Lower leg skin (tissue), 4 donors: ENCODE measurements around the gene ARIH2. TPM values are rescaled to one million over a fixed set of nuclear protein-coding genes. Genes with fewer than 3 reads are reported as not detected.

Experiments used
- DNase-seq, 2 donors: peaks; one replicate each; pipeline ENCODE4 v3.0.0-alpha.2; 2019; ENCODE audit warnings: low spot score in 2 of 2
- H3K4me3 ChIP-seq: fragments of 200-600 bp; sonication (generic); 2 replicates; pipeline ENCODE4 v1.5.1; 2017; ENCODE audit warnings: mild to moderate bottlenecking, low read depth; ENCODE audit not compliant: poor library complexity, severe bottlenecking
- POLR2A ChIP-seq, 2 donors: fragments of 450-650 bp; IDR thresholded peaks; one replicate each; pipeline ENCODE4 v1.6.1; 2016 to 2017; ENCODE audit warnings: antibody characterized with exemption in 2 of 2, mild to moderate bottlenecking in 1 of 2, moderate library complexity in 1 of 2
- WGBS, 2 donors: methylation state at CpG; one replicate each; pipeline ENCODE4 v1.1.5; 2018; 5-methylcytosine and 5-hydroxymethylcytosine counted together
- intact Hi-C: fragments of 100-400 bp; cut with DNase I; formaldehyde crosslinking; loops from one replicate; pipeline ENCODE4 v1.15.0; 2023; ENCODE audit warnings: low total_unique reads
- total RNA-seq, 4 donors: library from RNA; depleted of rRNA; stranded (reverse); fragments of >200 nt; gene quantifications; one replicate each; pipeline ENCODE4 v1.1.0, GENCODE V29; 2016
- TF ChIP-seq, protein P1 (sequence below), 3 donors: fragments of 450-650 bp; IDR thresholded peaks; one replicate each; pipeline ENCODE4 v1.5.1; 2016; ENCODE audit warnings: antibody characterized with exemption in 3 of 3, mild to moderate bottlenecking in 3 of 3, moderate library complexity in 2 of 3

Gene ARIH2
- total RNA-seq, 4 donors from 2014 or later, result 41.5 to 75.7 (median 69.1) TPM

DNA sequence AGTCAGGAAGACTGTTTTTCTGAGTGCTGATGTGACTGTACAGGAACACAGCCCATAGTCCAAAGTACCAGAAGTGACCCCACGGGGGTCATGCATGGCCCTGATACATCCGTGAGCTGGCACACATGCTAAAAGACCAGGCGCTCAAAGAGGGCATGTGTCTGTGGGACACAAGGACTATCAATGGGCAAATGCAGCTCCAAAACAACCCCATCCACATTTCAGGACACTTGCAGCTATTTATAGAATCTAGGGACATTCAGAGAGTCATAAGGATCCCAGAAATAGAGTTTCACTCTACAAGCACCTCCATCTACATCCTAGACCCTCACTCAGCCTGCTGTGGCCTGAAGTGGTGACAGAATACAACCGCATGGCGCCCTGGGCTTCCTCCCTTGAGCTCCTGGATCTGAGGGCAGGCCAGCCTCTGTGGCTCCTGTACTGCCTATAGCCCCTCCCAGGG, 37.0 kb upstream of the ARIH2 start:
- H3K4me3 ChIP-seq, result no peak overlapping the region
- intact Hi-C loops, result no loop called here
- WGBS, 2 donors, result 96% methylated on average over 5 of the region's 5 CpGs
- TF ChIP-seq, protein P1, sequence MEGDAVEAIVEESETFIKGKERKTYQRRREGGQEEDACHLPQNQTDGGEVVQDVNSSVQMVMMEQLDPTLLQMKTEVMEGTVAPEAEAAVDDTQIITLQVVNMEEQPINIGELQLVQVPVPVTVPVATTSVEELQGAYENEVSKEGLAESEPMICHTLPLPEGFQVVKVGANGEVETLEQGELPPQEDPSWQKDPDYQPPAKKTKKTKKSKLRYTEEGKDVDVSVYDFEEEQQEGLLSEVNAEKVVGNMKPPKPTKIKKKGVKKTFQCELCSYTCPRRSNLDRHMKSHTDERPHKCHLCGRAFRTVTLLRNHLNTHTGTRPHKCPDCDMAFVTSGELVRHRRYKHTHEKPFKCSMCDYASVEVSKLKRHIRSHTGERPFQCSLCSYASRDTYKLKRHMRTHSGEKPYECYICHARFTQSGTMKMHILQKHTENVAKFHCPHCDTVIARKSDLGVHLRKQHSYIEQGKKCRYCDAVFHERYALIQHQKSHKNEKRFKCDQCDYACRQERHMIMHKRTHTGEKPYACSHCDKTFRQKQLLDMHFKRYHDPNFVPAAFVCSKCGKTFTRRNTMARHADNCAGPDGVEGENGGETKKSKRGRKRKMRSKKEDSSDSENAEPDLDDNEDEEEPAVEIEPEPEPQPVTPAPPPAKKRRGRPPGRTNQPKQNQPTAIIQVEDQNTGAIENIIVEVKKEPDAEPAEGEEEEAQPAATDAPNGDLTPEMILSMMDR (IDR thresholded peaks at IDR 0.05), result no peak
- no peak for TF ChIP-seq POLR2A (IDR thresholded peaks at IDR 0.05)
- DNase-seq, result no peak

GRCh38 chr3:48885753-48886152, 32.9 kb upstream of the ARIH2 start:
- TF ChIP-seq, protein P1 (IDR thresholded peaks at IDR 0.05), result no peak
- no peak for TF ChIP-seq POLR2A (IDR thresholded peaks at IDR 0.05)
- intact Hi-C loops, result no loop called here
- H3K4me3 ChIP-seq, result no peak overlapping the region
- DNase-seq, result no peak

DNA sequence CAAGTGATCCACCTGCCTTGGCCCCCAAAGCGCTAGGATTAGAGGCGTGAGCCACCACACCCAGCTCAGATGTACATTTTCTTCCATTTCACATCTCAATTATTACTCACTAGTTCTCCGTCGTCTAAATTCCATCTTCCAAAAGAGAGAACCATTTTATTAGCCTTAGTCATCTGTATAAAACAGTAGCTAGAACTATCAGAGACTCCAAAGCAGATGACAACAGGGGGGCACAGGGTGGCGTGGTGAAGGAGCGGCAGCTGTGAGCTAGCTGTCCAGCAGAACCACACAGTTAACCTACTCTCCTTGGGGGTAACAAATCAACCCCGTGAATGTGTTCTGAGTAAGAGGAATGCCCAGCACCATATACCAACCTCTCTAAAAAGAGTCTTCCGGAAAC, 27.0 kb upstream of the ARIH2 start:
- no peak overlapping the region for H3K4me3 ChIP-seq
- WGBS, 2 donors, result 90% methylated on average over 8 of the region's 8 CpGs
- no peak for TF ChIP-seq POLR2A (IDR thresholded peaks at IDR 0.05)
- TF ChIP-seq, protein P1 (IDR thresholded peaks at IDR 0.05), result no peak
- DNase-seq, result no peak
- intact Hi-C loops, result no loop called here

- intact Hi-C loops, result no loop called here
- whole genome bisulfite sequencing, 2 donors, result 98 to 100% methylated on average over 6 of the region's 6 CpGs
- TF ChIP-seq, protein P1 (IDR thresholded peaks at IDR 0.05), result no peak
- TF ChIP-seq POLR2A (IDR thresholded peaks at IDR 0.05), result no peak
- DNase-seq, result no peak
- no peak overlapping the region for H3K4me3 ChIP-seq
Measured at GRCh38 chr3:48894516-48894915, 24.1 kb upstream of the ARIH2 start.

DNA sequence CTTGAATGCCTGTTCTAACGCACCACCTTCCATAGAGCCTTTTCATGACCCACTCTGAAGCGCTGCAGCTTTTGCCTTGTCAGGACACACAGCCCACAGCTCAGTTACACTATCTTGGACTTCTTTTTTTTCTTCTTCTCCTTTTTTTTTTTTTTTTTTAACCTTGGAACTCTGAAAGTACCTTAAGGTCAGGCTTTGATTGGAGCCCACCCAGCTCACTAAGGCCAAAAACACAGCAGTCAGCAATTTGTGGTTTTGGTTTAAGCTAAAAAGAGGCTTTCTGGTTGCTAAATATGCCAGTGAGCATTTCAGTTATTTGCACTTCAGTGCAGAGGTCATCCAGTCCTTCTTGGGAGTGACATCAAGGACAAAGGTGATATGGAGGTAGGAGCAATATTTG, 21.7 kb upstream of the ARIH2 start:
- no peak for DNase-seq
- TF ChIP-seq POLR2A (IDR thresholded peaks at IDR 0.05), result no peak
- TF ChIP-seq, protein P1 (IDR thresholded peaks at IDR 0.05), result no peak
- no peak overlapping the region for H3K4me3 ChIP-seq
- intact Hi-C loops, result no loop called here
- 88 to 91% methylated on average over 2 of the region's 2 CpGs for WGBS, 2 donors
